Stimulated activated naive CD8-positive, alpha-beta T cell treated with anti-CD3 and anti-CD28 coated beads, Interleukin-15, Interleukin-2, amounts not matched to agents 100 ng/mL and 50 ng/mL, for 24 hours (primary cell): Measurements from ENCODE around the gene VSTM5.

Experiments
- H3K27ac Mint-ChIP-seq: one replicate; pipeline ENCODE4 v1.8.0; 2021; ENCODE audit warnings: mild to moderate bottlenecking, mixed read lengths
- H3K27me3 Mint-ChIP-seq: one replicate; pipeline ENCODE4 v1.8.0; 2021; ENCODE audit warnings: mixed read lengths
- H3K36me3 Mint-ChIP-seq: one replicate; pipeline ENCODE4 v1.8.0; 2021; ENCODE audit warnings: low read depth, mixed read lengths
- H3K4me1 Mint-ChIP-seq: one replicate; pipeline ENCODE4 v1.8.0; 2021; ENCODE audit warnings: low read depth, mixed read lengths
- H3K4me3 Mint-ChIP-seq: one replicate; pipeline ENCODE4 v1.8.0; 2021; ENCODE audit warnings: mild to moderate bottlenecking, mixed read lengths
- H3K9me3 Mint-ChIP-seq: one replicate; pipeline ENCODE4 v1.8.0; 2021; ENCODE audit warnings: mixed read lengths

VSTM5 gene

DNA sequence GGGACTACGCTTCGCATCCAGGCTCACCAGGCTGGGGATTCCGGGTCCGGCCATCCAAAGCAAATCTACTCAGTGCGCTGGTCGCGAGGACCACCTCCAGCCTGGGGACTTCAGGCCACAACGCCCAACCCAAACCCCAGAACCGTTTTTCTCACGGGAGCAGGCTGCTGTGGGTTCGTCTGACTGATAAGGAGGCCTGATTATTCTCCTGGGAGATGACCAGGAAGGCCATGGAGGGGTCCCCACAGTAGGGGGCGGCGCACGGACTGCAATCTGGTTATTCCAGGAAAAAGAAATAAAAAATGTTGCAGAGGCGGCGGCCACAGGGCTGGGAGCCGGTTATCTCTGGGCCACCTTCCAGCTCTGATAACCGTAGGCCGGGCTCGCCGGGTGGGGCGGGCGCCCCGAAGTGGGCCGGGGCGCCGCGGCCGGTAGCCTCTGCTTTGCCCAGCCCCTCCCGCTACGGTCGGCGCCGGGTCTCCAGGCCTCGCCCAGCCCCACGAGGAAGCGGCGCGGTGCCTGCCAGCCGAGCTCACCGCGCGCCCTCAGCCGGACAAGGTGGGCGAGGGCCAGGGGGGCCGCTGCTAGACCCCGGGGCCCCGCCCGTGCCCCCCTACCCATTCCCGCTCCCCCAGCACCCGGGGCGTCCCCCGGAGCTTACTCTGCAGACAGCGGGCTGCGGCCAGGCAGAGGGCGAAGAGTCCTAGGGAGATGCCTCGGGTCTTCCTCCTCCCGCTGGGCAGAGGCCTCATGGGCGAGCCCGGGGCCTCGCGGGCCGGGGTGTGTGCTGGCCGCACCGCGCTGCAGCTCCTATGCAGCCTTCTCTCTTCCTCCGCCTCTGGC is 446 bp downstream of the VSTM5 start:
- Mint-ChIP-seq H3K9me3 (no peaks in the 10 kb centered on the region), H3K4me3 (no peak overlapping the region), H3K4me1 (no peaks in the 10 kb centered on the region), H3K36me3 (no peaks in the 10 kb centered on the region), H3K27ac (no peak overlapping the region), H3K27me3 (peaks cover 35% of the 10 kb centered on the region)

- H3K27me3 Mint-ChIP-seq, result peaks cover 35% of the 10 kb centered on the region
- H3K4me1 Mint-ChIP-seq, result no peaks in the 10 kb centered on the region
- H3K36me3 Mint-ChIP-seq, result no peaks in the 10 kb centered on the region
- H3K9me3 Mint-ChIP-seq, result no peaks in the 10 kb centered on the region
- H3K4me3 Mint-ChIP-seq, result no peak overlapping the region
- H3K27ac Mint-ChIP-seq, result no peak overlapping the region
Observed at GRCh38 chr11:93849201-93849600, 1.2 kb downstream of the VSTM5 start.

GRCh38 chr11:93846411-93846810 is 4.0 kb downstream of the VSTM5 start:
- Mint-ChIP-seq H3K36me3 (no peaks in the 10 kb centered on the region), H3K4me1 (no peaks in the 10 kb centered on the region), H3K27me3 (peaks cover 24% of the 10 kb centered on the region), H3K27ac (no peak overlapping the region), H3K4me3 (no peak overlapping the region), H3K9me3 (no peaks in the 10 kb centered on the region)

DNA sequence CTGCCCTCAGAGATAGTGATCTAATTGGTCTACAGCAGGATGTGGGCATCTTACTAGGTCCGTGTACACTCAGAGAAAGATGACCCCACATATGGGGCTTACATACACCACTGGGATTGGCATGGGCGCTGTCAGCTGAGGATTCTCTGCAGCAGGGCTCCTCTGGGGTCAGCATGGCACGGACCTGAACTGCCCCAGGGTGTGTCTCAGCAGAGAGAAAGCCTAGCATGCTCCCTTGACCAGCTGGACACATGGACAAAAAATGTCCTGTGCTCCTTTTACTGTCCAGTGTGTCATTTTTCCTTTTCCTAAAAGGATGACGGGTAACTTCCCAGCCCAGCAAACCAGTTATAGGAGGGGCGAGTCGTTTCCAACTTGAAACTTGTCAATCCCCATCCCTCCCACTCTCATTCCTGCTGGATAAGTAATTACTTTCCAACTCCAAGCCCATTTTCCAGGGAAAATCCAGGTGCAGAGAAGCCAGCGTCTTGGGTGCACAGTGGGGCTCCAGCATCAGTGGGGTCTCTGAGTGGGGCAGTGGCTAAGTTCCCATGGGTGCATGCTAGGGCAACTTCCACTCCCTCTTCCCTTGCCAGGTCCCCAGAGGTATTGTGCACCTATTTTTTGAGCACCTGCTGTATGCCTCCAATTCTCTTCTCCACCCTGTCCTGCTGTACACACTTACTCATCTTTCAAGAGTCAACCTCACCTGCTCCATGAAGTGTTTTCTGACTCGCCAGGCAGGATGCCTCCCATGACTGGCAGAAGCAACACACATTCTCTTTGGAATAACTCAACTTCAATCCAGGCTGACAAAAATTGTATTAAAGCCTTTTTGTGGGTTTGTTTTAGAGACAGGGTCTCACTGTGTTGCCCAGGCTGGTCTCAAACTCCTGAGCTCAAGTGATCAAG is 5.0 kb downstream of the VSTM5 start:
- H3K4me3 Mint-ChIP-seq, result no peak overlapping the region
- H3K4me1 Mint-ChIP-seq, result no peaks in the 10 kb centered on the region
- H3K9me3 Mint-ChIP-seq, result no peaks in the 10 kb centered on the region
- H3K27me3 Mint-ChIP-seq, result peaks cover 19% of the 10 kb centered on the region
- H3K27ac Mint-ChIP-seq, result no peak overlapping the region
- H3K36me3 Mint-ChIP-seq, result no peaks in the 10 kb centered on the region

DNA sequence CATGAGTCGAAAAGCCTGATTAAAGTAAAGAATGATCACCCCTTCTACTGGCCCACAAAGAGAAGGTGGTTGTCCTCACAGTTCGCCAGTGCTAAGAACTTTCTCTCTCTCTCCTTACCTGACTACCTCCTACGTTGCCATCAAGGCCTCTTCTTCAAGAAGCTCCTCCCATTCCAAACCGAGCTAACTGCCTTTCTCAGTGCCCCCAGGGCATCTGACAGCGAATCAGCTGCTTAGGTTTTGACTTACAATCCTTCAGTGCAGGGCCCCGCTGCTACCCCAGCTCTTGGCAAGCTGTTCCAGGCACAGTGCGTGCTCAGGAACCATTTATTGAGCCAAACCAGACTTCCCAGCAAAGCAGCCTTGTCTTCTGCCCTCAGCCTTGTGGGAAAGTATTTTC is 5.8 kb downstream of the VSTM5 start:
- Mint-ChIP-seq H3K9me3 (no peaks in the 10 kb centered on the region), H3K27ac (no peak overlapping the region), H3K27me3 (peaks cover 16% of the 10 kb centered on the region), H3K4me3 (no peak overlapping the region), H3K4me1 (no peaks in the 10 kb centered on the region), H3K36me3 (no peaks in the 10 kb centered on the region)

GRCh38 chr11:93843906-93844305 is 6.5 kb downstream of the VSTM5 start:
- peaks cover 9% of the 10 kb centered on the region for H3K27me3 Mint-ChIP-seq
- H3K4me1 Mint-ChIP-seq, result no peaks in the 10 kb centered on the region
- H3K4me3 Mint-ChIP-seq, result no peak overlapping the region
- H3K27ac Mint-ChIP-seq, result no peak overlapping the region
- no peaks in the 10 kb centered on the region for H3K36me3 Mint-ChIP-seq
- no peaks in the 10 kb centered on the region for H3K9me3 Mint-ChIP-seq

DNA sequence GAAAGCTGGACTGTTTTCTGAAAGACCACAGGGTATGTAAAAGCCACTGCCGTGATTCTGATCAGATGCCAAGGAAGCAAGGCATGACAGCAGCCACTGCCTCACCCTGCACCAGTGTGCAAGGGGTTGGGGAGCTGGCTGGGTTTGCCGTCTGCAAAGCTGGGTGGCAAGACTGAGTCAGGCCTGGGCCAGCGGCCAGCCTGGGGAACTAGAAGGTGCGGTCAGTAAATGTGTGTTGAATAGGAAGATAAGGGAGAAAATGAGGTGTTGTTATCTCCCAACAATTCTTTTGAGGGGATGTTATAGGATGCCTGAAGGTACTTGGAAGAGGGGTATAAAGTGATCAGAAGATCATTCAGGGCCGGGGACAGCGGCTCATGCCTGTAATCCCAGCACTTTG is 8.0 kb downstream of the VSTM5 start:
- Mint-ChIP-seq H3K27me3 (peaks cover 4% of the 10 kb centered on the region), H3K27ac (no peak overlapping the region), H3K36me3 (no peaks in the 10 kb centered on the region), H3K4me1 (no peaks in the 10 kb centered on the region), H3K9me3 (no peaks in the 10 kb centered on the region), H3K4me3 (no peak overlapping the region)

DNA sequence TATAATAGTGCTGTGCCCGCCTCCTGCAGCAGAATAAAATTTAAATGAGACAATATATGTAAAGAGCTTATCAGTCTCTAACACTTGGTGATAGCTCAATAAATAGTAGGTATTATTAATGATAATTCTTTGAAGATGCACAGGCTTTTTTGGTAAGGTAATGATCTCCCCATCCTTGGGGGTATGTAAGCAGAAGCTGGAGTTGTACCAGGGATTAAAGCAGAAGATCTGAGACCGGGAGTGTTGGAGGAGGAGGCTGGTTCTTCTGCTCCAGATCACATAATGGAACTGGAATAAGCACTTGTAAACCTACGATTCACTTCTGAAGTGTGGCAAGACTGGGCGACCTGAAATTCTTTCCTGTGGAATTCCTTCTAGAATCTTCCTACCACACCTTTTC is 8.4 kb downstream of the VSTM5 start:
- H3K9me3 Mint-ChIP-seq, result no peaks in the 10 kb centered on the region

DNA sequence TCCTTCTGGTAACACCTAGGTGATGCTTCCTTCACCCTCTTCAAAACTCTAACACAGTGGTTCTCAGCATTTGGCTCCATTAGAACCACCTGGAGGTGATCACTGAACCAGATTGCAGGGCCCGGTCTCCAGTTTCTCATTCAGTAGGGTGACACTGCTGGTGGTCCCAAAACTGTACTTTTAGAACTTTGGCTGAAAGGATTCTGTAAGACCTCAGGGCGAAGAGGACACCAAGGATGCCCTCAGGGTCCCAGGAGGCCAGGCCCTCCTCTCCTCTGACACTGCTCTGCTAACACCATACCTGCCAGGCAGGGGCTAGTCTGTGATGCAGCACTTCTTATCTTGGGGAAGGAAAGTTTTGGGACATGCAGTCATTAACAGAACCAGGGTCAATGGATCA is 9.0 kb downstream of the VSTM5 start:
- Mint-ChIP-seq H3K4me1 (no peaks in the 10 kb centered on the region), H3K9me3 (no peaks in the 10 kb centered on the region), H3K4me3 (no peak overlapping the region), H3K27ac (no peak overlapping the region), H3K36me3 (no peaks in the 10 kb centered on the region), H3K27me3 (peaks cover 2% of the 10 kb centered on the region)

More for the DNA sequence above, 8.4 kb downstream of the VSTM5 start:
- Mint-ChIP-seq H3K27ac (no peak overlapping the region), H3K36me3 (no peaks in the 10 kb centered on the region), H3K4me1 (no peaks in the 10 kb centered on the region), H3K4me3 (no peak overlapping the region), H3K27me3 (peaks cover 4% of the 10 kb centered on the region)

DNA sequence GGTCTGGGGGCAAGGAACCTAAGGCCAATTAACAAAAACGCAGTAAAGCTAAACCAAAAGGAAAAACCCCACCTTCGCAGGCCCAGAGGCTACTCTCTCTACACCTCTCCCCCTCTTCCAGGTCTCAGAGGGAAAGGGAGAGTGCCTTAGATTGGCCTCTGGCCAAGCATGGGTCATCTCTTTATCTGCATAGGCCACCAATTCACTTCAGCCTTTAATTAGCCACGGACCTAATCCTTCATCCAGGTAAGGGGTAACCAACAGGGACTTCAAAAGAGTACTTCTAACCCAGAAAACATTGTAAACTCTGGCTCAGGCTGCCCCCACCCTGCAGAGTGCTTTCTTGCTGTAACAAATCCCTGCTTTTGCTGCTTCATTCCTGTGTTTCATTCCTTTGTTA is 9.4 kb downstream of the VSTM5 start:
- Mint-ChIP-seq H3K4me1 (no peaks in the 10 kb centered on the region), H3K4me3 (no peak overlapping the region), H3K36me3 (no peaks in the 10 kb centered on the region), H3K27me3 (no peaks in the 10 kb centered on the region), H3K27ac (no peak overlapping the region), H3K9me3 (no peaks in the 10 kb centered on the region)

DNA sequence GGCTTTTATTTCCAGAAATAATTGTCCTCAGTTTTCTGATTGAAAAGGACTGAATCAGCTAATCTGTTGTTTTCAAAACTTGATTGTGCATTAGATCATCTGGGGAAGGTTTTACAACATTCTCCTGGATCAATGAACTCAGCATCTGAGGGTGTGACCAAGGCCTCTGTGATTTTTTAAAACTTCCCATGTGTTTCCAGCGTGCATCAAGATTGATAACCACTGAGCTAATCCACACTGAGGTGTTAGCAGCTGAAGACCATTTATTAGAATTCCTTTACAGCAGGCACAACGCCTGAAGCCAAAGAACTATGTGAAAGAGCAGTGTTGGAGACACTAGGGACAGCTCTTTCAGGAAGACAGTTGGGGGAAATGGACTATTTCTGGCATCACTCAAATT is 10.2 kb downstream of the VSTM5 start:
- Mint-ChIP-seq H3K9me3 (no peaks in the 10 kb centered on the region), H3K27ac (no peak overlapping the region), H3K4me3 (no peak overlapping the region), H3K4me1 (no peaks in the 10 kb centered on the region), H3K36me3 (no peaks in the 10 kb centered on the region), H3K27me3 (no peaks in the 10 kb centered on the region)

- no peaks in the 10 kb centered on the region for H3K27me3 Mint-ChIP-seq
- no peaks in the 10 kb centered on the region for H3K4me1 Mint-ChIP-seq
- no peak overlapping the region for H3K27ac Mint-ChIP-seq
- H3K36me3 Mint-ChIP-seq, result no peaks in the 10 kb centered on the region
- H3K9me3 Mint-ChIP-seq, result no peaks in the 10 kb centered on the region
- no peak overlapping the region for H3K4me3 Mint-ChIP-seq
Observed at GRCh38 chr11:93838967-93839366, 11.5 kb downstream of the VSTM5 start.

DNA sequence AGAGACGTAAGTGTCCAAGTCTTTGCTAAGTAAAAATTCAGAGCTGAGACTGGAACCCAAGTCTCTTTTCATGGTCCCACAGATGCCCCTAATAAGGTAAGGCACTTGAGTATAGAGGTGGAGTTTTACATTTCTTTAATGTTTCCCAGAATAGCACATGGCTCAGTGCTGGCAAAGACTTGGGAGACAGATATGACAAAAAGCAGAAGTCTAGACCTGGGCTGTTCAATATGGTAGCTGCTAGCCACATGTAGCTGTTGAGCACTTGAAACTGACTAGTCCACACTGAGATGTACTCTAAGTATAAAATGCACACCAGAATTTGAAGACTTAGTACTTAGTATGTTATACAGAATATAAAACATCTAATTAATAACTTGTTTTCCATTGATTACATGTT is 17.6 kb downstream of the VSTM5 start:
- no peak overlapping the region for H3K27ac Mint-ChIP-seq
- H3K4me1 Mint-ChIP-seq, result no peaks in the 10 kb centered on the region
- no peaks in the 10 kb centered on the region for H3K27me3 Mint-ChIP-seq
- H3K4me3 Mint-ChIP-seq, result no peak overlapping the region
- H3K9me3 Mint-ChIP-seq, result no peaks in the 10 kb centered on the region
- H3K36me3 Mint-ChIP-seq, result no peaks in the 10 kb centered on the region

GRCh38 chr11:93831343-93832127 is 18.9 kb downstream of the VSTM5 start:
- no peaks in the 10 kb centered on the region for H3K4me1 Mint-ChIP-seq
- H3K4me3 Mint-ChIP-seq, result no peak overlapping the region
- no peaks in the 10 kb centered on the region for H3K9me3 Mint-ChIP-seq
- no peaks in the 10 kb centered on the region for H3K27me3 Mint-ChIP-seq
- no peaks in the 10 kb centered on the region for H3K36me3 Mint-ChIP-seq
- H3K27ac Mint-ChIP-seq, result no peak overlapping the region

DNA sequence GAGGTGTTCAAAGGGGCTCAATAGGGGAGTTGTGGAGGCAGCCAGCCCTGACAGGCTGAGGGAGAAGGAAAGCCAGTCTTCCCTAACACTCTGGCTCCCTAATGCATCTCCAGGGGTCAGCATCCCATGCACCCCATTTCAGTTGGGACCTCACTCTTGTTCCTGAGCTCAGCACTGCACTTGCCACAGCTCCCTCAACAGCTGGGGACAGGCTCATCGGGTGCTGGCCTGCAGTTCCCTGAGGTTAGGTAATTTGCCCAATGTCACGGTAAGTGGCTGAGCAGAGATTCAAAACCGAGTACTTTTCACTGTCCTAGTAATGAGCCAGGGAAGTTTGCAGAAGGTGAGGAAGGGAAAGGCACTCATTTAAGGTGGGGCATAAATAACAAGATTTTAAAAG is 20.8 kb downstream of the VSTM5 start:
- Mint-ChIP-seq H3K36me3 (no peaks in the 10 kb centered on the region), H3K4me3 (no peak overlapping the region), H3K9me3 (no peaks in the 10 kb centered on the region), H3K4me1 (no peaks in the 10 kb centered on the region), H3K27me3 (no peaks in the 10 kb centered on the region), H3K27ac (no peak overlapping the region)
